ENCODE data around the gene FPGS. TPM values are rescaled to one million over a fixed set of nuclear protein-coding genes. Genes with fewer than 3 reads are reported as not detected.

FPGS gene
- total and polyA plus RNA-seq, 8 donors, result 29.1 to 235 (median 70.4) TPM

- WGBS, 5 donors, result 50 to 59% (median 53%) methylated on average over 5 to 18 of the region's 18 CpGs
These were observed 43.9 kb downstream of the FPGS start for GRCh38 chr9:127846443-127847177.

GRCh38 chr9:127847178-127847510 lies 44.5 kb downstream of the FPGS start:
- 56 to 76% (median 65%) methylated on average over 6 of the region's 6 CpGs for WGBS, 5 donors
- peak overlapping the region in 4 of 5 donors; percentile 63 to 76 (median 68) for H3K27ac ChIP-seq
- H3K9me3 ChIP-seq, result peaks cover 0 to 14% (median 10%) of the 10 kb centered on the region in 4 donors
- H3K36me3 ChIP-seq, result peaks cover 0 to 10% (median 6%) of the 10 kb centered on the region in 4 donors
- intact Hi-C loops (cut with DNase I; ENCODE audit: low total_unique reads), result no loop called here
- H3K4me1 ChIP-seq, result peaks cover 0 to 19% (median 6%) of the 10 kb centered on the region in 4 donors
- no peak for DNase-seq
- TF ChIP-seq, protein P1, sequence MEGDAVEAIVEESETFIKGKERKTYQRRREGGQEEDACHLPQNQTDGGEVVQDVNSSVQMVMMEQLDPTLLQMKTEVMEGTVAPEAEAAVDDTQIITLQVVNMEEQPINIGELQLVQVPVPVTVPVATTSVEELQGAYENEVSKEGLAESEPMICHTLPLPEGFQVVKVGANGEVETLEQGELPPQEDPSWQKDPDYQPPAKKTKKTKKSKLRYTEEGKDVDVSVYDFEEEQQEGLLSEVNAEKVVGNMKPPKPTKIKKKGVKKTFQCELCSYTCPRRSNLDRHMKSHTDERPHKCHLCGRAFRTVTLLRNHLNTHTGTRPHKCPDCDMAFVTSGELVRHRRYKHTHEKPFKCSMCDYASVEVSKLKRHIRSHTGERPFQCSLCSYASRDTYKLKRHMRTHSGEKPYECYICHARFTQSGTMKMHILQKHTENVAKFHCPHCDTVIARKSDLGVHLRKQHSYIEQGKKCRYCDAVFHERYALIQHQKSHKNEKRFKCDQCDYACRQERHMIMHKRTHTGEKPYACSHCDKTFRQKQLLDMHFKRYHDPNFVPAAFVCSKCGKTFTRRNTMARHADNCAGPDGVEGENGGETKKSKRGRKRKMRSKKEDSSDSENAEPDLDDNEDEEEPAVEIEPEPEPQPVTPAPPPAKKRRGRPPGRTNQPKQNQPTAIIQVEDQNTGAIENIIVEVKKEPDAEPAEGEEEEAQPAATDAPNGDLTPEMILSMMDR (IDR thresholded peaks at IDR 0.05), result no peak
- no peak for TF ChIP-seq POLR2A (IDR thresholded peaks at IDR 0.05)
- TF ChIP-seq POLR2AphosphoS5 (IDR thresholded peaks at IDR 0.05), result no peak
- TF ChIP-seq EP300 (IDR thresholded peaks at IDR 0.05), result no peak
- H3K4me3 ChIP-seq, result peak overlapping the region in 2 of 4 donors; percentile 1 to 16
- H3K27me3 ChIP-seq, result no peaks in the 10 kb centered on the region

More at GRCh38 chr9:127846443-127847177, 43.9 kb downstream of the FPGS start:
- no peak for DNase-seq
- Histone ChIP-seq H3K27me3 (no peaks in the 10 kb centered on the region), H3K4me1 (peaks cover 0 to 15% (median 6%) of the 10 kb centered on the region in 4 donors), H3K36me3 (peaks cover 0 to 13% (median 8%) of the 10 kb centered on the region in 4 donors), H3K27ac (peak overlapping the region; percentile 1 to 76 (median 66)), H3K9me3 (peaks cover 0 to 14% (median 10%) of the 10 kb centered on the region in 4 donors), H3K4me3 (peak overlapping the region in 1 of 4 donors; percentile 8)
- no peak for TF ChIP-seq POLR2A (IDR thresholded peaks at IDR 0.05)
- TF ChIP-seq EP300 (IDR thresholded peaks at IDR 0.05), result no peak
- intact Hi-C loops (cut with DNase I; ENCODE audit: low total_unique reads), result no loop called here

DNA sequence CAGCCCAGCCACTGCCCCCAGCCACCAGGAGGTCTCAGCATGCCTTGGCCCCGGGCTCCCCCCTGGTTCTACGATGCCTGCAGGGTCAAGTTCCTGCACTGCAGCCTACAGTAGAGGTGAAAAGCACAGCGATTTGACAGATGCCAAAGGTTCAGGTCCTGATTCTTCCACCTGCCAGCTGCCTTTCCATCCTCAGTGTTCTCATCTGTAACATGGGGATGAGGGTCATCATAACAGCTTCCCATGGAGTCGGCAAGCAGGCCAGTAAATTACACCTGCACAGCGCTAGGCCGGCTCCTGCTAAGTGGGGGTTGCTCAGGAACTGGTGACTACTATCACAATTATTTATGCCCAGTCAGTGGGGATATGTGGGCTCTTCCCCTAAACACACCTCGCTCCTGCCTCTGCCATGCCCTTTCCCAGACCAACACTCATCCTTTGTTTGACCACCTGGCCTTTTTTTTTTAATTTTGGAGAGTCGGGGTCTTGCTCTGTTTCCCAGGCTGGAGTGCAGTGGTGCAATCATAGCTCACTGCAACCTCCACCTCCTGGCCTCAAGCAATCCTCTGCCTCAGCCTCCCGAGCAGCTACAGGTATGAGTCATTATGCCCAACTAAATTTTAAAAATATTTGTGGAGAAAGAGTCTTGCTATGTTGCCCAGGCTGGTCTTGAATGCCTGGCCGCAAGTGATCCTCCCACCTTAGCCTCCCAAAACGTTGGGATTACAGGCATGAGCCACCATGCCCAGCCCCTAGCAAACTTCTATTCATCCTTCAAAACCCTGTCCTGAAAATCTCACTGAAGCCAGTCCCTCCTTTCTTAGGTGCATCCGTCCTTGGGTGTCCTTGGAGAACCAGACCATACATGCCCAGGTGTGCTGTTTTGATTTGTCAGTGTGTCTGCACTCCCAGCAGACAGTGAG lies 45.4 kb downstream of the FPGS start:
- DNase-seq, result no peak
- intact Hi-C loops (cut with DNase I; ENCODE audit: low total_unique reads), result no loop called here
- no peak for TF ChIP-seq POLR2A (IDR thresholded peaks at IDR 0.05)
- no peak for TF ChIP-seq POLR2AphosphoS5 (IDR thresholded peaks at IDR 0.05)
- TF ChIP-seq EP300 (IDR thresholded peaks at IDR 0.05), result no peak
- TF ChIP-seq, protein P1 (IDR thresholded peaks at IDR 0.05), result no peak
- peaks cover 0 to 2% (median under 1%) of the 10 kb centered on the region in 4 donors for H3K36me3 ChIP-seq
- WGBS, 5 donors, result 78 to 82% (median 79%) methylated on average over 12 of the region's 12 CpGs
- H3K4me3 ChIP-seq, result peak overlapping the region in 2 of 4 donors; percentile 1 to 16
- H3K27ac ChIP-seq, result peak overlapping the region in 4 of 5 donors; percentile 31 to 70 (median 52)
- H3K4me1 ChIP-seq, result peaks cover 0 to 29% (median 9%) of the 10 kb centered on the region in 4 donors
- H3K9me3 ChIP-seq, result peaks cover 0 to 14% (median 10%) of the 10 kb centered on the region in 4 donors
- no peaks in the 10 kb centered on the region for H3K27me3 ChIP-seq

- intact Hi-C loops (cut with DNase I; ENCODE audit: low total_unique reads), result no loop called here
- Histone ChIP-seq H3K9me3 (peaks cover 0 to 14% (median 10%) of the 10 kb centered on the region in 4 donors), H3K27ac (no peak overlapping the region), H3K36me3 (no peaks in the 10 kb centered on the region), H3K4me1 (peaks cover 0 to 31% (median 11%) of the 10 kb centered on the region in 4 donors), H3K27me3 (no peaks in the 10 kb centered on the region), H3K4me3 (no peak overlapping the region)
- 89 to 97% (median 91%) methylated on average over 9 to 10 of the region's 10 CpGs for WGBS, 5 donors
- TF ChIP-seq, protein P1 (IDR thresholded peaks at IDR 0.05), result no peak
- TF ChIP-seq POLR2A (IDR thresholded peaks at IDR 0.05) (no peak), POLR2AphosphoS5 (IDR thresholded peaks at IDR 0.05) (no peak), EP300 (IDR thresholded peaks at IDR 0.05) (no peak)
- no peak for DNase-seq
These were observed 46.2 kb downstream of the FPGS start for GRCh38 chr9:127848756-127849504.

All from stomach (tissue), 9 donors.